Mucosa of descending colon (tissue), 3 donors: ENCODE results near the gene CCDC148. TPM values are rescaled to one million over a fixed set of nuclear protein-coding genes. Genes with fewer than 3 reads are reported as not detected.
"Not testable (repeated sequence)": the region's sequence is repeated elsewhere in the genome, so short reads cannot be mapped to it uniquely, and the experiment has no call there.

Source experiments
- ATAC-seq: fragments of 200-7000 bp; cut with Tn5 transposase; one replicate; pipeline ENCODE4 v1.9.1; 2020; ENCODE audit warnings: mild to moderate bottlenecking, moderate library complexity
- DNase-seq, 3 donors: peaks; one replicate each; pipeline ENCODE4 v3.0.0-alpha.2; 2020
- H3K36me3 ChIP-seq: fragments of 200-600 bp; one replicate; pipeline ENCODE4 v1.8.0; 2021; ENCODE audit warnings: low read depth, mild to moderate bottlenecking
- H3K4me1 ChIP-seq: fragments of 200-600 bp; one replicate; pipeline ENCODE4 v1.8.0; 2021; ENCODE audit warnings: low read depth, mild to moderate bottlenecking
- H3K4me3 ChIP-seq: fragments of 200-600 bp; one replicate; pipeline ENCODE4 v1.8.0; 2021; ENCODE audit warnings: mild to moderate bottlenecking
- H3K9me3 ChIP-seq: fragments of 200-600 bp; one replicate; pipeline ENCODE4 v1.8.0; 2021; ENCODE audit warnings: mild to moderate bottlenecking
- intact Hi-C, 2 donors: fragments of 100-400 bp; cut with DNase I in 1 of 2; cut with micrococcal nuclease in 1 of 2; formaldehyde crosslinking; loops; one replicate each; pipeline versions ENCODE4 v1.11.0 to v1.11.1; 2022; cut with DNase I, micrococcal nuclease
- total RNA-seq, 3 donors: library from RNA; stranded (reverse); fragmentation: NEBNext Ultra II Directional in 2 of 3; extraction: Animal tissue kit (Norgen Biotek cat#: 25700) in 2 of 3; gene quantifications; one replicate each; pipeline versions ENCODE4 v1.2.1 to v1.2.4, GENCODE V29; 2021 to 2023
- TF ChIP-seq, protein P1 (sequence below): fragments of 200-600 bp; IDR thresholded peaks from one replicate; pipeline ENCODE4 v1.8.0; 2022; ENCODE audit warnings: antibody characterized with exemption, mild to moderate bottlenecking
- donor health status: DM: no; HTN: no; CAD: no; lungs with moderate emphysema.
- donor health status: DM: no; HTN: no; CAD: no.
- donor health status: DM: no; HTN: yes; CAD: no.

CCDC148 gene
- total RNA-seq, 3 donors from 2014 or later: 0.20 to 0.38 TPM; not detected in 1

DNA sequence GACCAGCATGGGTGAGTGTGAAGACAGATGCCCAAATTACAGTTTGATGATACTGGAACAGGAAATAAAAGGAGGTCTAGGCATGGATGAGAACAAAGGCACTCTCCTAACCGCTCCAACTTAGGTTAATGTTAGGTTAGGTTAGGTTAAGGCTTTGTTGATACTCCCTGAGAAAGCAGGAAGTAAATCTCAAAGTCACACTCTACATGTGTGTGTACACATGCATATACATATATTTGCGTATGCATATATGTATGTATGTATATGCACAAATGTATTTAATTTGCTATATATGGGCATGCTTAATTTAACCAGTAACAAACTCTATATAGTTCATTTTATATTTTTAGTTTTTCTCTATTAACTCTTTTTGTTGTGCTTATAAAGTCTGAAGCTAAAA, 215.6 kb downstream of the CCDC148 start:
- TF ChIP-seq, protein P1, sequence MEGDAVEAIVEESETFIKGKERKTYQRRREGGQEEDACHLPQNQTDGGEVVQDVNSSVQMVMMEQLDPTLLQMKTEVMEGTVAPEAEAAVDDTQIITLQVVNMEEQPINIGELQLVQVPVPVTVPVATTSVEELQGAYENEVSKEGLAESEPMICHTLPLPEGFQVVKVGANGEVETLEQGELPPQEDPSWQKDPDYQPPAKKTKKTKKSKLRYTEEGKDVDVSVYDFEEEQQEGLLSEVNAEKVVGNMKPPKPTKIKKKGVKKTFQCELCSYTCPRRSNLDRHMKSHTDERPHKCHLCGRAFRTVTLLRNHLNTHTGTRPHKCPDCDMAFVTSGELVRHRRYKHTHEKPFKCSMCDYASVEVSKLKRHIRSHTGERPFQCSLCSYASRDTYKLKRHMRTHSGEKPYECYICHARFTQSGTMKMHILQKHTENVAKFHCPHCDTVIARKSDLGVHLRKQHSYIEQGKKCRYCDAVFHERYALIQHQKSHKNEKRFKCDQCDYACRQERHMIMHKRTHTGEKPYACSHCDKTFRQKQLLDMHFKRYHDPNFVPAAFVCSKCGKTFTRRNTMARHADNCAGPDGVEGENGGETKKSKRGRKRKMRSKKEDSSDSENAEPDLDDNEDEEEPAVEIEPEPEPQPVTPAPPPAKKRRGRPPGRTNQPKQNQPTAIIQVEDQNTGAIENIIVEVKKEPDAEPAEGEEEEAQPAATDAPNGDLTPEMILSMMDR: no peak
- H3K9me3 ChIP-seq: no peaks in the 10 kb centered on the region
- no peak for ATAC-seq
- no peaks in the 10 kb centered on the region for H3K4me1 ChIP-seq
- intact Hi-C loops: no loop called here
- H3K4me3 ChIP-seq: no peak overlapping the region
- no peak for DNase-seq
- H3K36me3 ChIP-seq: no peaks in the 10 kb centered on the region

DNA sequence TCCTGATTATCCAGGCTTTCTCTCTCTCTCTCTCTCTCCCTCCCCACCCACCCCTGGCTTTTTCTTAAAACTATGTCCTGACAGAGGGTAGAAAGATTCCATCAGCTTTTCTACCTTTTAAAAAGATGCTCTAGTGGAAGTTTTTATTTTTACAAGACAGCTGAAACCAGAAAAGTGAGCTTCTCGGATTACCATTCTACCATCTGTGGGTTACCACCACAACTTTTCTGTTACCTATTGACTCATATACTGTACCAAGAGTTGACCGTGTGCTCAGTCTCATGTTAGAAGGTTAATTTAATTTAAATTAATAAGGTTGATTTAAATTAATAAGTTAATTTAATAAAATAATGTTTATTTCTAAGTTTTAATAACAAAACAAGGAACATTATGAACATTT, 217.3 kb downstream of the CCDC148 start:
- no peaks in the 10 kb centered on the region for H3K36me3 ChIP-seq
- intact Hi-C loops: no loop called here

DNA sequence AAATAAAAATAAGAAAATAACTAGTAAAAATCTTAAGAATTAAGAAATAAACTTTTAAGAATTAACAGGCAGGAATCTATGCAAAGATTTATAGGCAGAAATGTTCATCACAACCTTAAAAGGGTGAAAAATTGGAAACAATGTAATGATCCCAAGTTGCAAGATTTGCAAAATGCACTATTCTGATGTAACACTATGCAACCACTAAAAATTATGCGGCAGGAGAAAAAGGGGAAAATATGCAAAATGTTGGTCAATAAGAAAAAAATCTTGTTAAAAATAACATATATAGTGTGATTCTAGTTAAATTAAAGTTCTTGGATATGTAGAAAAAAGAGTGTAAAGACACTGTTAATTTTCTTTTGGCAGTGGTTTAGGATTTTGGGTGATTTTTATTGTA, 222.1 kb downstream of the CCDC148 start:
- TF ChIP-seq, protein P1: no peak
- H3K4me3 ChIP-seq: no peak overlapping the region
- H3K9me3 ChIP-seq: no peaks in the 10 kb centered on the region
- H3K36me3 ChIP-seq: no peaks in the 10 kb centered on the region
- no peak for DNase-seq
- peaks cover 11% of the 10 kb centered on the region for H3K4me1 ChIP-seq
- intact Hi-C loops: no loop called here
- ATAC-seq: no peak

More for the DNA sequence above, 217.3 kb downstream of the CCDC148 start:
- no peaks in the 10 kb centered on the region for H3K9me3 ChIP-seq
- no peaks in the 10 kb centered on the region for H3K4me1 ChIP-seq
- DNase-seq (no peak), ATAC-seq (no peak)
- TF ChIP-seq, protein P1: no peak
- H3K4me3 ChIP-seq: no peak overlapping the region

GRCh38 chr2:158232476-158232875, 224.1 kb downstream of the CCDC148 start:
- intact Hi-C loops: no loop called here
- peak; percentile 97 for ATAC-seq
- TF ChIP-seq, protein P1: no peak
- DNase-seq: no peak
- peaks cover 11% of the 10 kb centered on the region for H3K4me1 ChIP-seq
- H3K4me3 ChIP-seq: no peak overlapping the region
- no peaks in the 10 kb centered on the region for H3K36me3 ChIP-seq
- no peaks in the 10 kb centered on the region for H3K9me3 ChIP-seq

DNA sequence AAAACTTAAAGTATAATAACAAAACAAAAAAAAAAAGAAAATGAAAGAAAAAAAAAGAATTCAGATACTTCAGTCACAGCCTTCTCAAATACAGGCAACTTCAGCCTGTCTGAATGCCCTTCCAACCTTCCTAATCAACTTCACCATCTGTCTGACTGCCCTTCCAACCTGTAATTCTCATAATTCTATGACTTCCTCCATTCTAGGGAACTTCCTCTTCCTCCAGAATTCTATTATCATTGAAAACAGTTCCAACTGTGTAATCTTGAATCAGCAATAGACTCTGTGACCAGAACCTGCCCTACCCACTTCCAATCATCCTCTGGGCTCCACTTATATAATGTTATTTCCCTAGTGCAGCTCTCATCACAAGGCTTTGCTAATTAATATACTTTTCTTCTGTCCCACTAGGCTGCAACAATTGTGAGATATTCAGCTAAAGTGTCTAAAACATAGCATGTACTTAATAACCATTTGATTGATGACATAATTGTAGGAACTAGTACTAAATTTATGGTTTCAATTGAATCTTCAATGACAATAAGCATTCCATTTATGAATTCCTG, 227.5 kb downstream of the CCDC148 start:
- DNase-seq (no peak), ATAC-seq (peak; percentile 81)
- Histone ChIP-seq H3K4me1 (peaks cover 11% of the 10 kb centered on the region), H3K36me3 (no peaks in the 10 kb centered on the region), H3K4me3 (no peak overlapping the region), H3K9me3 (no peaks in the 10 kb centered on the region)
- intact Hi-C loops: no loop called here
- TF ChIP-seq, protein P1: no peak

GRCh38 chr2:158223066-158223465, 233.5 kb downstream of the CCDC148 start:
- H3K4me1 ChIP-seq, H3K4me3 ChIP-seq, ATAC-seq, intact Hi-C loops, DNase-seq, H3K36me3 ChIP-seq, H3K9me3 ChIP-seq: not testable (repeated sequence)
